MM.1S (cell line): ENCODE results near the gene CLRN3.

Experiments
- DNase-seq: peaks from one replicate; pipeline ENCODE4 v3.0.0-alpha.2; 2015
- H2AFZ ChIP-seq: fragments of 300-600 bp; sonication (generic); 2 replicates; pipeline ENCODE4 v1.6.0; 2016; ENCODE audit warnings: antibody characterized with exemption, low read length
- H3F3A ChIP-seq: fragments of 300-600 bp; sonication (generic); 2 replicates; pipeline ENCODE4 v1.6.1; 2016; ENCODE audit warnings: mild to moderate bottlenecking, antibody characterized with exemption, low read length, moderate library complexity, mixed read lengths; ENCODE audit not compliant: insufficient read depth
- H3K27ac ChIP-seq: fragments of 300-600 bp; sonication (generic); 2 replicates; pipeline ENCODE4 v1.5.1; 2016; ENCODE audit warnings: mild to moderate bottlenecking, low read length
- H3K27me3 ChIP-seq: fragments of 300-600 bp; sonication (generic); replicated peaks from 2 replicates; pipeline ENCODE4 v1.6.0; 2016; ENCODE audit warnings: low read length; ENCODE audit not compliant: insufficient read depth
- H3K36me3 ChIP-seq: fragments of 300-600 bp; sonication (generic); replicated peaks from 2 replicates; pipeline ENCODE4 v1.6.1; 2016; ENCODE audit warnings: mild to moderate bottlenecking, low read length, mixed read lengths; ENCODE audit not compliant: insufficient read depth
- H3K4me1 ChIP-seq: fragments of 300-600 bp; sonication (generic); 2 replicates; pipeline ENCODE4 v1.6.1; 2016; ENCODE audit warnings: low read length, mixed read lengths
- H3K4me2 ChIP-seq: fragments of 300-600 bp; sonication (generic); 2 replicates; pipeline ENCODE4 v1.6.0; 2016; ENCODE audit warnings: low read depth, low read length
- H3K4me3 ChIP-seq: fragments of 300-600 bp; sonication (generic); 2 replicates; pipeline ENCODE4 v1.5.1; 2016; ENCODE audit warnings: low read length, mixed read lengths
- H3K79me2 ChIP-seq: fragments of 300-600 bp; sonication (generic); 2 replicates; pipeline ENCODE4 v1.6.1; 2016; ENCODE audit warnings: mixed run types, low read length, mixed read lengths
- H3K9ac ChIP-seq: fragments of 300-600 bp; sonication (generic); 2 replicates; pipeline ENCODE4 v1.6.1; 2016; ENCODE audit warnings: low read length, mixed read lengths
- H3K9me2 ChIP-seq: fragments of 300-600 bp; sonication (generic); replicated peaks from 2 replicates; pipeline ENCODE4 v1.6.1; 2016; ENCODE audit warnings: mild to moderate bottlenecking, low read length, mixed read lengths; ENCODE audit not compliant: insufficient read depth
- H3K9me3 ChIP-seq: fragments of 300-600 bp; sonication (generic); replicated peaks from 2 replicates; pipeline ENCODE4 v1.6.1; 2016; ENCODE audit warnings: mild to moderate bottlenecking, low read length, mixed read lengths; ENCODE audit not compliant: insufficient read depth
- H4K20me1 ChIP-seq: fragments of 300-600 bp; sonication (generic); 2 replicates; pipeline ENCODE4 v1.6.1; 2016; ENCODE audit warnings: mild to moderate bottlenecking, low read length, moderate library complexity, mixed read lengths; ENCODE audit not compliant: insufficient read depth
- EZH2 ChIP-seq: fragments of 300-600 bp; sonication (generic); optimal IDR thresholded peaks from 2 replicates; pipeline ENCODE3; 2017; ENCODE audit warnings: low read depth, mild to moderate bottlenecking, antibody characterized with exemption, low read length, mixed read lengths
- EZH2phosphoT487 ChIP-seq: fragments of 300-600 bp; sonication (generic); IDR thresholded peaks from 2 replicates; pipeline ENCODE4 v1.6.1; 2018; ENCODE audit warnings: antibody characterized with exemption, low read length
- TF ChIP-seq, protein P1 (sequence below): fragments of 300-600 bp; sonication (generic); IDR thresholded peaks from 2 replicates; pipeline ENCODE4 v1.5.1; 2016; ENCODE audit warnings: antibody characterized with exemption, low read length, mixed read lengths

Gene CLRN3

DNA sequence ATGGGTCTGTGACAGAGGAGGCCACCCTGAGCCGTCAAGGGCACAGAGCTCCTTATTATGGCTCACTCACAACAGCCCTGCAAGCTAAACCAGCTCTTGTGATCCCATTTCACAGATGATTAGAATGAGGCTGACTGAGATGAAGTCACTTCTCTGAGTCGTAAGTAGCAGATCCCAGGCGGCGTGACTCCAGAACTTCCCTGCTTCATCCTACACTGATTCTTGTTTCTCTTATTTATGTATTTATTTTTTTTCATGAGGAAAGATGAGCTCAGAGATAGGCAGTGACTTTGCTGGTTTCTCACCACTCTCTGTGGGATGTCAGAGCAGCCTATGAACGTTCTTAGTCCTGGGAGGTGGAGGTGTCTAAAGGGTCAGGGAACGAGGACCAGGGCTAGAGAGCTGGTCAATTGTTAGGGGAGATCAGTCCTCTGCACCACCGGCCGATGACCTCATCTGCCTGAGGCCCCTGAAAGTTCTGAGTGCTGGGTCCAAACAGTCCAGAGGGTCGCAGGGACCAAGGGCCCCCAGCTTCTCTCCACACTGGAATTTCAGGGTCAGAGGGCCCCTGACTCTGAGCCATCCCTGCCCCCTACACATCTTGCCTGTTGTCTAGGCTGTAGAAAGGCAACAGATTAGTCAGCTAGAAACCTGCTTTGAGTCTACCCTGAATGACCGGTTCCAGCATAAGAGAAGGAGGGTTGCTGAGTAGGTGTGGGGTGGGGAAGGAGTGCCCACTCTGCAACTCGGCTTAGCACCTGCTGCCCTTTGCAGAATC is 17.9 kb downstream of the CLRN3 start:
- H3K9ac ChIP-seq: no peak overlapping the region
- no peaks in the 10 kb centered on the region for H3K9me3 ChIP-seq
- H3K4me1 ChIP-seq: no peaks in the 10 kb centered on the region
- H3K79me2 ChIP-seq: no peaks in the 10 kb centered on the region
- DNase-seq: no peak
- no peak overlapping the region for H3K4me3 ChIP-seq
- H3K27me3 ChIP-seq: no peaks in the 10 kb centered on the region
- H4K20me1 ChIP-seq: no peaks in the 10 kb centered on the region
- no peak overlapping the region for H3K4me2 ChIP-seq
- no peaks in the 10 kb centered on the region for H3K9me2 ChIP-seq
- H2AFZ ChIP-seq: no peak overlapping the region
- no peaks in the 10 kb centered on the region for H3F3A ChIP-seq
- H3K27ac ChIP-seq: no peak overlapping the region
- no peaks in the 10 kb centered on the region for H3K36me3 ChIP-seq
- TF ChIP-seq EZH2 (no peak), EZH2phosphoT487 (no peak)
- TF ChIP-seq, protein P1, sequence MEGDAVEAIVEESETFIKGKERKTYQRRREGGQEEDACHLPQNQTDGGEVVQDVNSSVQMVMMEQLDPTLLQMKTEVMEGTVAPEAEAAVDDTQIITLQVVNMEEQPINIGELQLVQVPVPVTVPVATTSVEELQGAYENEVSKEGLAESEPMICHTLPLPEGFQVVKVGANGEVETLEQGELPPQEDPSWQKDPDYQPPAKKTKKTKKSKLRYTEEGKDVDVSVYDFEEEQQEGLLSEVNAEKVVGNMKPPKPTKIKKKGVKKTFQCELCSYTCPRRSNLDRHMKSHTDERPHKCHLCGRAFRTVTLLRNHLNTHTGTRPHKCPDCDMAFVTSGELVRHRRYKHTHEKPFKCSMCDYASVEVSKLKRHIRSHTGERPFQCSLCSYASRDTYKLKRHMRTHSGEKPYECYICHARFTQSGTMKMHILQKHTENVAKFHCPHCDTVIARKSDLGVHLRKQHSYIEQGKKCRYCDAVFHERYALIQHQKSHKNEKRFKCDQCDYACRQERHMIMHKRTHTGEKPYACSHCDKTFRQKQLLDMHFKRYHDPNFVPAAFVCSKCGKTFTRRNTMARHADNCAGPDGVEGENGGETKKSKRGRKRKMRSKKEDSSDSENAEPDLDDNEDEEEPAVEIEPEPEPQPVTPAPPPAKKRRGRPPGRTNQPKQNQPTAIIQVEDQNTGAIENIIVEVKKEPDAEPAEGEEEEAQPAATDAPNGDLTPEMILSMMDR: no peak

DNA sequence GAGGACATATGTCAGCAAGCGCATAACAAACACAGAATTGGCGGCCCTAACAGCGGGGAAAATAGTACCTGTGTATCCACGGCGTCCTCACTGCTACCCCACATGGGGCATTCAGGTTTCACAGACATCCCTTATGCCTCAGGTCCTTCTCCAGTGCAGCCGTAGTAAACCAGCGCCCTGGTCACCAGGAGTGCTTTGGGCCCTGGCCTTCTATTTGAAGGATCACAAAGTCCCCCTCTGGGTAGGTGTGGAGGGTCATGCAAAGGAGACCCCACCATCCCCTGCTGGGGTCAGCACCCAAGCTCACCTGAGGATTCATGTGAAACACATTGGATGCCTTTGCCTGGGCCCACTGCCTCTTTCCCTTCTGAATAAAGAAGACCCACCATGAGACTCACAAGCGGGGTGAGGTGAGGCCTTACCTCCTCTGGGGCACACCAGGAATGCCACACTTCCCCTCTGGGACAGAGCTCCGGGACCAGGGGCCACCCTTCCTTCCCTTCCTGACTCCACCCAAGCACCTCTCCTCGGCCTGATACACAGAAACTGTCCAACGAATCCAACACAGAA is 18.8 kb downstream of the CLRN3 start:
- H3K9me3 ChIP-seq: no peaks in the 10 kb centered on the region
- no peaks in the 10 kb centered on the region for H3K36me3 ChIP-seq
- H3K9me2 ChIP-seq: no peaks in the 10 kb centered on the region
- no peak for TF ChIP-seq EZH2phosphoT487
- TF ChIP-seq, protein P1: no peak
- H3K4me3 ChIP-seq: no peak overlapping the region
- H3K4me1 ChIP-seq: no peaks in the 10 kb centered on the region
- no peaks in the 10 kb centered on the region for H4K20me1 ChIP-seq
- H3K27ac ChIP-seq: no peak overlapping the region
- no peak overlapping the region for H3K4me2 ChIP-seq
- H2AFZ ChIP-seq: no peak overlapping the region
- H3F3A ChIP-seq: no peaks in the 10 kb centered on the region
- no peak overlapping the region for H3K9ac ChIP-seq
- no peak for DNase-seq
- no peaks in the 10 kb centered on the region for H3K79me2 ChIP-seq
- H3K27me3 ChIP-seq: no peaks in the 10 kb centered on the region

DNA sequence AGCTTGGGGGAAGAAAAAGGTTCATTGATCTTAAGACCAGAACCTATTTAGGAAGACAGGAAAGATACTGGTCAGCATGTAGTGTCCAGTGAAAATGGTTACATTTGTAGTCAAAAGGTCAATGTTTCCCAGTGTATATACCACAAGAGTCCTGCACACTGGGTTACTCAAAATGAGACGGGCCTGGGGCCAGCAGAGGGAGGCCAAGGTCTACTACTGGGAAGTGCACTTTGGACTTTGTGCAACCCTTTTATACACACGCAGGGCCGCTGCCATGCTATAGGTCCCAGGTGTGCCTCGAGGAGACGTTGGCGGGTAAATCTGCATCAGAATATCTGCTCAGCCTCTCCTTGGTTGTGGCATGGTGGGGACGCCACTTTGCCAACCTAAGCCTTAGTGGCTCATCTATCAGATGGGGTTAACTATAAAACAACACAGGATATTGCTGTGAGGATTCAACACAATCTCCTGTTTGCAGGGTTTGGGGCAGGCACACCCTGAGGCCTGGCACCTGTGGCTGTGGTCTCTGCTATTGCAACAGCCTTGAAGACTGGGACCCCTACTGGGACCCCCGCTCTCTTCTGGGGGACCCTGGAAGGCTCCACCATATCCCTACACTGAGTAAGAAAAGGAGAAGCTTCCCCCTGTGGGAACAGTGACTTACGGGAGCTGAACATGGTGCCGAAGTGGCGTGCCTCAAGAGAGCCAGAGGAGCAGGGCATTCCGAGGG is 19.7 kb downstream of the CLRN3 start:
- H2AFZ ChIP-seq: no peak overlapping the region
- H4K20me1 ChIP-seq: no peaks in the 10 kb centered on the region
- no peaks in the 10 kb centered on the region for H3K4me1 ChIP-seq
- H3K4me3 ChIP-seq: no peak overlapping the region
- H3F3A ChIP-seq: no peaks in the 10 kb centered on the region
- no peak overlapping the region for H3K27ac ChIP-seq
- no peak overlapping the region for H3K4me2 ChIP-seq
- no peaks in the 10 kb centered on the region for H3K9me3 ChIP-seq
- no peak for DNase-seq
- H3K9me2 ChIP-seq: no peaks in the 10 kb centered on the region
- no peak for TF ChIP-seq EZH2
- H3K27me3 ChIP-seq: no peaks in the 10 kb centered on the region
- no peaks in the 10 kb centered on the region for H3K79me2 ChIP-seq
- H3K9ac ChIP-seq: no peak overlapping the region
- no peaks in the 10 kb centered on the region for H3K36me3 ChIP-seq
